Sigmoid colon (tissue), 7 donors: ENCODE results near the gene PDE9A. TPM values are rescaled to one million over a fixed set of nuclear protein-coding genes. Genes with fewer than 3 reads are reported as not detected.

Experiments used
- DNase-seq: peaks from one replicate; pipeline ENCODE4 v3.0.0-alpha.2; 2019
- H3K27ac ChIP-seq, 4 donors: fragments of 200-600 bp; sonication (generic); one replicate each; pipeline ENCODE4 v1.5.1; 2016 to 2019; ENCODE audit warnings: mild to moderate bottlenecking in 1 of 4
- H3K27me3 ChIP-seq, 3 donors: fragments of 200-600 bp; sonication (generic); one replicate each; pipeline ENCODE4 v1.5.1; 2019; ENCODE audit warnings: mild to moderate bottlenecking in 1 of 3
- H3K36me3 ChIP-seq, 4 donors: fragments of 200-600 bp; sonication (generic); one replicate each; pipeline ENCODE4 v1.5.1; 2016 to 2019
- H3K4me1 ChIP-seq, 4 donors: fragments of 200-600 bp; sonication (generic); one replicate each; pipeline ENCODE4 v1.5.1; 2017 to 2019
- H3K4me3 ChIP-seq, 4 donors: fragments of 200-600 bp; sonication (generic); one replicate each; pipeline ENCODE4 v1.5.1; 2017 to 2019; ENCODE audit warnings: mild to moderate bottlenecking in 2 of 4, moderate library complexity in 1 of 4
- H3K9me3 ChIP-seq, 4 donors: fragments of 200-600 bp in 3 of 4; sonication (generic) in 3 of 4; one replicate each; pipeline versions ENCODE4 v1.5.1 to v1.6.1; 2013 to 2019
- EP300 ChIP-seq, 4 donors: sonication (generic); formaldehyde crosslinking; IDR thresholded peaks; one replicate each; pipeline ENCODE4 v1.6.1; 2017; ENCODE audit warnings: antibody characterized with exemption in 4 of 4
- POLR2A ChIP-seq, 2 donors: fragments of 450-650 bp; IDR thresholded peaks; one replicate each; pipeline ENCODE4 v1.6.1; 2016; ENCODE audit warnings: antibody characterized with exemption in 2 of 2, mild to moderate bottlenecking in 2 of 2, moderate library complexity in 2 of 2
- POLR2AphosphoS5 ChIP-seq, 4 donors: sonication (generic); formaldehyde crosslinking; IDR thresholded peaks; one replicate each; pipeline ENCODE4 v1.6.1; 2017; ENCODE audit warnings: antibody characterized with exemption in 4 of 4
- WGBS, 2 donors: extraction: QIAGEN DNeasy Blood & Tissue Kit; methylation state at CpG; one replicate each; pipeline ENCODE4 v1.1.7; 2013; 5-methylcytosine and 5-hydroxymethylcytosine counted together
- intact Hi-C: fragments of 100-400 bp; cut with DNase I; formaldehyde crosslinking; loops from one replicate; pipeline ENCODE4 v1.15.1; 2023
- polyA plus RNA-seq, 3 donors: library from polyadenylated mRNA; stranded (reverse); fragments of 200-250 nt; gene quantifications; one replicate each; pipeline ENCODE4 v1.2.3, GENCODE V29; 2013
- total RNA-seq, 4 donors: library from RNA; depleted of rRNA; stranded (reverse); fragments of >200 nt; gene quantifications; one replicate each; pipeline ENCODE4 v1.1.0, GENCODE V29; 2016
- TF ChIP-seq, protein P1 (sequence below), 4 experiments: fragments of 450-650 bp in 3 of 4; fragments of 200-600 bp in 1 of 4; IDR thresholded peaks; one replicate each; pipeline ENCODE4 v1.5.1; 2016 to 2019; ENCODE audit warnings: antibody characterized with exemption in 4 of 4, mild to moderate bottlenecking in 3 of 4, moderate library complexity in 2 of 4
- donor health status: healthy with polysubstance abuse.
- donor health status: Bipolar disorder and iron deficiency.
- donor health status: healthy.

The PDE9A gene
- total and polyA plus RNA-seq, 7 donors = 71.6 to 433 (median 102) TPM

DNA sequence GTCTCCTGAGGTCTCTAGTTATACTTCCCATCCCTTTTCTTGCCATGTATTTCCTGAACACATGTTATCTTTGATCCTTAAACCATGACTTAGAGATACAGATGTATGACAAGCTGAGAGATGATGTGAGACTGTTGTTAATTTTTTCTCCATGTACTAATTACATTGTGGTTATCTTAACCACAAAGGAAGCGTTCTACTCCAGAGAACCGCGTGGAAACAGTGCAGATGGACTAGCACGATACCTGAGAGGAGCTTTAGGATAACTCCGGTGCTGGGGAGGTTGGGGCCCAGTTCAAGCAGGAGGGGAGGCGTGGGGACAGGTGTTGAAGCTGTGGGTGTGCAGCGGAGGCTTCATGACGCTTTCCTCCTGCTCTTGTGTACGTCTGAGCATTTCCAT lies 17.5 kb downstream of the PDE9A start:
- DNase-seq = no peak
- Histone ChIP-seq H3K4me1 (peaks cover 0 to 92% (median 90%) of the 10 kb centered on the region in 4 donors), H3K4me3 (no peak overlapping the region), H3K27ac (peak overlapping the region in 3 of 4 donors; percentile 81 to 85 (median 83)), H3K27me3 (no peaks in the 10 kb centered on the region), H3K9me3 (no peaks in the 10 kb centered on the region), H3K36me3 (no peaks in the 10 kb centered on the region)
- TF ChIP-seq EP300 (IDR thresholded peaks at IDR 0.05) (no peak), POLR2AphosphoS5 (IDR thresholded peaks at IDR 0.05) (no peak), POLR2A (IDR thresholded peaks at IDR 0.05) (no peak)
- TF ChIP-seq, protein P1, sequence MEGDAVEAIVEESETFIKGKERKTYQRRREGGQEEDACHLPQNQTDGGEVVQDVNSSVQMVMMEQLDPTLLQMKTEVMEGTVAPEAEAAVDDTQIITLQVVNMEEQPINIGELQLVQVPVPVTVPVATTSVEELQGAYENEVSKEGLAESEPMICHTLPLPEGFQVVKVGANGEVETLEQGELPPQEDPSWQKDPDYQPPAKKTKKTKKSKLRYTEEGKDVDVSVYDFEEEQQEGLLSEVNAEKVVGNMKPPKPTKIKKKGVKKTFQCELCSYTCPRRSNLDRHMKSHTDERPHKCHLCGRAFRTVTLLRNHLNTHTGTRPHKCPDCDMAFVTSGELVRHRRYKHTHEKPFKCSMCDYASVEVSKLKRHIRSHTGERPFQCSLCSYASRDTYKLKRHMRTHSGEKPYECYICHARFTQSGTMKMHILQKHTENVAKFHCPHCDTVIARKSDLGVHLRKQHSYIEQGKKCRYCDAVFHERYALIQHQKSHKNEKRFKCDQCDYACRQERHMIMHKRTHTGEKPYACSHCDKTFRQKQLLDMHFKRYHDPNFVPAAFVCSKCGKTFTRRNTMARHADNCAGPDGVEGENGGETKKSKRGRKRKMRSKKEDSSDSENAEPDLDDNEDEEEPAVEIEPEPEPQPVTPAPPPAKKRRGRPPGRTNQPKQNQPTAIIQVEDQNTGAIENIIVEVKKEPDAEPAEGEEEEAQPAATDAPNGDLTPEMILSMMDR (IDR thresholded peaks at IDR 0.05) = no peak
- intact Hi-C loops = loop anchor here (5.0 kb wide), 1 partner anchor 71 kb away; no protein-coding TSS in a partner anchor
- 50 to 75% methylated on average over 9 of the region's 9 CpGs for WGBS, 2 donors

DNA sequence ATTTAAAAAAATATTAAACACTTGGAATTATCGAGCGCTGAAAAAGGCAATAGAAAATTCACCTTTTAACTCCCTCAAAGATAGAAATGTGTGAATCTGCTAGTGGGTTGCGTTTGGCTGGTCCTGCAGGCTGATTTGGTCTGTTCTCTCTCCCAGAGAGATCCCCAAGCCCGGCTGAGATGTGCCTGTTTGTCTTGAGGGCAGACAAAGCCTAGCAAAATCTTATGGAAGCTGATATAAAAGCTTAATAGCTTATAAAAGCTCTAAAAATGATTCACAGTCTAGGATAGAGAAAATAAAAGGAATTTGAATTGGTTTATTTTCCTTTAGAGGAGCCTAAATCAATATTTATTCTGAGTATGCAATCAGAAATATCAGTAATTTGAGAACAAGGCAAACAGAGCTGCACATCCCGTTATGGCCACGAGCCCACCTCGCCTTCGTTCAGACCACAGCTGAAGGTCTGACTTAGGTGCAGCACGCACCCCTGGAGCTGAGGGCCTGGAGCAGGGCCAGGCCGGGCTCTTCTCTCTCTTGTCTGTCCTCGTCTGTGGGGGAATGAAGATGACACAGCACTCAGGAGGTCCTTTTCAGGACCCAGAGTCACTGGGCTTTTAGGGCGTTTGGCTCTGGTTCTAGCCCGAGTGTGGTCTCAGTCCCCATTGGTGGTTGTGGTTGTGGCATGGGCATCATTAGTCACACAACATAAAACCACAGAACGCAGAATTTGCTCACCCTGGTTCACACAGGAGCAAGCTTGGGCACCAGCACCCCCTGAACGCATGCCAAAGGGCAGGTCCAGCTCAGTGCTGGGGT lies 18.6 kb downstream of the PDE9A start:
- DNase-seq = no peak
- TF ChIP-seq POLR2AphosphoS5 (IDR thresholded peaks at IDR 0.05) = no peak
- TF ChIP-seq, protein P1 (IDR thresholded peaks at IDR 0.05) = no peak
- TF ChIP-seq EP300 (IDR thresholded peaks at IDR 0.05) = no peak
- no peak for TF ChIP-seq POLR2A (IDR thresholded peaks at IDR 0.05)
- intact Hi-C loops = loop anchor here (2.0 to 5.0 kb wide), 2 partner anchors 19 to 70 kb away; partner anchors contain the start of gene PDE9A

DNA sequence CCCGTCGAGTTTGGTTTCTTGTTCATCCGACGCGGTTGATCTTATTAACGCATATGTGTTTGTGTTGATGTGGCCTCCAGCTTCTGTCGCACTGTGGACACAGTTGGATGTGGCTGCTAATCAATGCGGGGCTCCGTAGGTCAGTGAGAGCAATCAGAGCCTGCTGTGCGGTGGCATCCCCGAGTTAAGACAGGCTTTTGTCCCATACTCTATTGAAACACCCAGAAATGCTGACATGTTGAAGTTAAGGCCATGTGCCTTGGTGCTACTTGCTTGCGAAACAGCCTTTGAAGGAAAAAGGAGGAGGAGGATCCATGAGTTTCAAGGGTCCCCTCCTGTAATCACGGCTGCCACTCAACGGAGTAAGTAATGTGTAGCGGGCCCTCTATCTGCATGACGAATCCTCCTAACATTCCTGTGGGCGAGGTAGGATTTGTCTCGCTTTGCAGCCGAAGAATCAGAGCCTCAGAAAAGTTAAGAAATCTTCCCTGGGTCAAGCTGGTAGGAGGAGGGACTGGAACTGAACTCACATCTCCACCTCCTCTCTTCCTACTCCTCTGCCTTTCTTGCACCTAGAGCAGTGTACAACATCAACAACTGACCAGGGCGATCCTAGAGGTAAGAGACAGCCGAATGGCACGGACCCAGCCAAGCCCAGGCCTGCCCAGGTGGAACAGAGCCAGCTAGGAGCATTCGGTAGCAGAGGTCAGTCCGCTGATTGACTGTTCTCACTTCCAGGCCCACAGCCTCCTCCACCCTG lies 19.5 kb downstream of the PDE9A start:
- intact Hi-C loops = loop anchor here (2.0 to 5.0 kb wide), 2 partner anchors 20 to 69 kb away; partner anchors contain the start of gene PDE9A
- Histone ChIP-seq H3K27ac (peak overlapping the region in 3 of 4 donors; percentile 81 to 85 (median 83)), H3K4me3 (no peak overlapping the region), H3K27me3 (no peaks in the 10 kb centered on the region), H3K4me1 (peaks cover 0 to 86% (median 75%) of the 10 kb centered on the region in 4 donors), H3K36me3 (no peaks in the 10 kb centered on the region), H3K9me3 (no peaks in the 10 kb centered on the region)
- WGBS, 2 donors = 91 to 92% methylated on average over 24 of the region's 24 CpGs
- DNase-seq = no peak
- TF ChIP-seq, protein P1 (IDR thresholded peaks at IDR 0.05) = no peak
- no peak for TF ChIP-seq EP300 (IDR thresholded peaks at IDR 0.05)
- no peak for TF ChIP-seq POLR2AphosphoS5 (IDR thresholded peaks at IDR 0.05)
- no peak for TF ChIP-seq POLR2A (IDR thresholded peaks at IDR 0.05)

More for the DNA sequence above, 18.6 kb downstream of the PDE9A start:
- Histone ChIP-seq H3K4me3 (no peak overlapping the region), H3K9me3 (no peaks in the 10 kb centered on the region), H3K27ac (peak overlapping the region in 3 of 4 donors; percentile 81 to 85 (median 83)), H3K36me3 (no peaks in the 10 kb centered on the region), H3K27me3 (no peaks in the 10 kb centered on the region), H3K4me1 (peaks cover 0 to 90% (median 79%) of the 10 kb centered on the region in 4 donors)
- WGBS, 2 donors = 47 to 66% methylated on average over 15 of the region's 15 CpGs

DNA sequence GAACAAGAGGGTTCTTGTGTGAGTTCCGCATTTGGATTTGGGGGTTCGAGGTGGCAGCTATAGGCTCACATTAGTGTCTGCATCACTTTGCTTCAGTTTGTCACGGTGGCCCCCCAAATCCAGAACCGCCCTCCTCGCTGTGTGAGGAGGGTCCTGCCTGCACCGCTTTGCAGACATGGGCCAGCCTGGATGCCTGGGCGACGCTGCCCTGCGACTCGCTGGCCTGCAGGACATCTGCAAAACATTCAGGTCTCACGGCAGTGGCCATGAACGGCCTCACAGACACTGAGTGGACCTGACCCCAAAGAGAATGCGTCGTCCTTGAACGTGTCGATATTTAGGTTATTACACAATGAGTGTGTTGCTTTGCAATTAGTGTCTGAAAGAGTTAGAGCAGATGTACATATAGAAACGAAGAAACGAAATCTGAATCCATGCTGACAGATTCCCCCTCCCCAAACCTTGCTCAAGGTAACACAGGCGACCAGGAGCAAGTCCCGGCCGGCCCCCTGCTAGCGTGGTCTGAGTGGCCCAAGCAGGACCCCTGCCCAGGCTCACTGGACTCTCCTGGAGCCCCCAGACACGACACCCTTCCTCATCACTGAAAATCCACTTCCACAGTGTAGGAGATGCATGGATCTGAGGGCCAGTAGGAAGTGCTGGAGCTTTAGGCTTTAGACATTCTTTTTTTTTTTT lies 20.4 kb downstream of the PDE9A start:
- intact Hi-C loops = loop anchor here (2.0 to 5.0 kb wide), 2 partner anchors 21 to 69 kb away; partner anchors contain the start of gene PDE9A
- Histone ChIP-seq H3K9me3 (no peaks in the 10 kb centered on the region), H3K27ac (peak overlapping the region; percentile 71 to 85 (median 82)), H3K36me3 (no peaks in the 10 kb centered on the region), H3K27me3 (no peaks in the 10 kb centered on the region), H3K4me1 (peaks cover 0 to 86% (median 73%) of the 10 kb centered on the region in 4 donors), H3K4me3 (peak overlapping the region in 3 of 4 donors; percentile 27 to 32 (median 30))
- TF ChIP-seq, protein P1 (IDR thresholded peaks at IDR 0.05) = no peak
- TF ChIP-seq POLR2AphosphoS5 (IDR thresholded peaks at IDR 0.05) = no peak
- TF ChIP-seq EP300 (IDR thresholded peaks at IDR 0.05) = no peak
- no peak for TF ChIP-seq POLR2A (IDR thresholded peaks at IDR 0.05)
- no peak for DNase-seq
- 91 to 94% methylated on average over 23 of the region's 23 CpGs for WGBS, 2 donors
